Effector memory CD4-positive, alpha-beta T cell (primary cell): ENCODE data around the gene HSD17B11.
"Not testable (repeated sequence)": the region's sequence is repeated elsewhere in the genome, so short reads cannot be mapped to it uniquely, and the experiment has no call there.

Experiments
- DNase-seq, 3 donors: peaks; one replicate each; pipeline ENCODE4 v3.0.0-alpha.2; 2020
- H3K27ac ChIP-seq: 2 replicates; pipeline ENCODE4 v1.7.0; 2013; ENCODE audit warnings: mild to moderate bottlenecking, low read length, moderate library complexity; ENCODE audit not compliant: insufficient read depth, poor library complexity, severe bottlenecking
- H3K27me3 ChIP-seq: replicated peaks from 2 replicates; pipeline ENCODE4 v1.7.0; 2013; ENCODE audit warnings: mild to moderate bottlenecking, low read length; ENCODE audit not compliant: insufficient read depth, control insufficient read depth, poor library complexity, severe bottlenecking
- H3K36me3 ChIP-seq: 2 replicates; pipeline ENCODE4 v1.7.0; 2013; ENCODE audit warnings: mild to moderate bottlenecking, low read length, moderate library complexity; ENCODE audit not compliant: control insufficient read depth, insufficient read depth
- H3K4me1 ChIP-seq: 2 replicates; pipeline ENCODE4 v1.7.0; 2013; ENCODE audit warnings: low read length, mild to moderate bottlenecking; ENCODE audit not compliant: control insufficient read depth, insufficient read depth, poor library complexity, severe bottlenecking
- H3K4me3 ChIP-seq: 2 replicates; pipeline ENCODE4 v1.7.0; 2013; ENCODE audit warnings: low read length, low read depth, mild to moderate bottlenecking; ENCODE audit not compliant: insufficient read depth, poor library complexity, severe bottlenecking
- H3K9me3 ChIP-seq: 2 replicates; pipeline ENCODE4 v1.7.0; 2013; ENCODE audit warnings: mild to moderate bottlenecking, low read length, moderate library complexity; ENCODE audit not compliant: control insufficient read depth

Gene HSD17B11

GRCh38 chr4:87342872-87343271, 48.1 kb downstream of the HSD17B11 start:
- Histone ChIP-seq H3K27ac (no peak overlapping the region), H3K4me3 (no peak overlapping the region), H3K9me3 (no peaks in the 10 kb centered on the region), H3K27me3 (no peaks in the 10 kb centered on the region), H3K4me1 (no peaks in the 10 kb centered on the region), H3K36me3 (peaks cover 33% of the 10 kb centered on the region)
- DNase-seq, result no peak

GRCh38 chr4:87341954-87342635, 48.9 kb downstream of the HSD17B11 start:
- DNase-seq, H3K27me3 ChIP-seq, H3K9me3 ChIP-seq, H3K4me3 ChIP-seq, H3K4me1 ChIP-seq, H3K27ac ChIP-seq: not testable (repeated sequence)
- H3K36me3 ChIP-seq, result peaks cover 39% of the 10 kb centered on the region

GRCh38 chr4:87339440-87339839, 51.5 kb downstream of the HSD17B11 start:
- no peak for DNase-seq
- Histone ChIP-seq H3K4me3 (no peak overlapping the region), H3K4me1 (no peaks in the 10 kb centered on the region), H3K27ac (no peak overlapping the region), H3K27me3 (no peaks in the 10 kb centered on the region), H3K36me3 (peaks cover 25% of the 10 kb centered on the region), H3K9me3 (peaks cover 3% of the 10 kb centered on the region)

- no peak for DNase-seq
- Histone ChIP-seq H3K9me3 (peaks cover 10% of the 10 kb centered on the region), H3K4me3 (no peak overlapping the region), H3K36me3 (peaks cover 23% of the 10 kb centered on the region), H3K27me3 (no peaks in the 10 kb centered on the region), H3K27ac (no peak overlapping the region), H3K4me1 (no peaks in the 10 kb centered on the region)
These were observed 53.6 kb downstream of the HSD17B11 start for GRCh38 chr4:87337361-87337760.

GRCh38 chr4:87333267-87333666, 57.7 kb downstream of the HSD17B11 start:
- Histone ChIP-seq H3K4me1 (no peaks in the 10 kb centered on the region), H3K4me3 (no peak overlapping the region), H3K36me3 (peaks cover 14% of the 10 kb centered on the region), H3K27me3 (no peaks in the 10 kb centered on the region), H3K9me3 (peaks cover 10% of the 10 kb centered on the region), H3K27ac (no peak overlapping the region)
- DNase-seq, result no peak

GRCh38 chr4:87330761-87331160, 60.2 kb downstream of the HSD17B11 start:
- H3K27ac ChIP-seq, result no peak overlapping the region
- no peak overlapping the region for H3K4me3 ChIP-seq
- H3K9me3 ChIP-seq, result peaks cover 10% of the 10 kb centered on the region
- no peaks in the 10 kb centered on the region for H3K27me3 ChIP-seq
- no peak for DNase-seq
- no peaks in the 10 kb centered on the region for H3K4me1 ChIP-seq
- no peaks in the 10 kb centered on the region for H3K36me3 ChIP-seq

GRCh38 chr4:87327136-87327535, 63.9 kb downstream of the HSD17B11 start:
- Histone ChIP-seq H3K9me3 (no peaks in the 10 kb centered on the region), H3K27ac (no peak overlapping the region), H3K4me1 (no peaks in the 10 kb centered on the region), H3K4me3 (no peak overlapping the region), H3K36me3 (no peaks in the 10 kb centered on the region), H3K27me3 (no peaks in the 10 kb centered on the region)
- no peak for DNase-seq

- Histone ChIP-seq H3K9me3 (no peaks in the 10 kb centered on the region), H3K4me3 (no peak overlapping the region), H3K4me1 (no peaks in the 10 kb centered on the region), H3K36me3 (no peaks in the 10 kb centered on the region), H3K27ac (no peak overlapping the region), H3K27me3 (no peaks in the 10 kb centered on the region)
- DNase-seq, result no peak
These were observed 64.5 kb downstream of the HSD17B11 start for GRCh38 chr4:87326460-87326859.

- H3K9me3 ChIP-seq, result no peaks in the 10 kb centered on the region
- DNase-seq, result no peak
- no peak within 1 kb of the TSS for H3K27ac ChIP-seq
- H3K36me3 ChIP-seq, result no peaks in the 10 kb centered on the region
- no peaks in the 10 kb centered on the region for H3K27me3 ChIP-seq
- no peak within 1 kb of the TSS for H3K4me3 ChIP-seq
- H3K4me1 ChIP-seq, result no peaks in the 10 kb centered on the region
These were observed 68.2 kb downstream of the HSD17B11 start, which contains the start of gene HSD17B13 for GRCh38 chr4:87322754-87323153. HSD17B13 (minus strand) TSS chr4:87322882; CDS start chr4:87322841, 41 bp downstream.

GRCh38 chr4:87321888-87322287, 69.1 kb downstream of the HSD17B11 start:
- Histone ChIP-seq H3K27me3 (no peaks in the 10 kb centered on the region), H3K9me3 (no peaks in the 10 kb centered on the region), H3K27ac (no peak overlapping the region), H3K4me1 (no peaks in the 10 kb centered on the region), H3K4me3 (no peak overlapping the region), H3K36me3 (no peaks in the 10 kb centered on the region)
- DNase-seq, result no peak
